Stimulated activated CD4-positive, alpha-beta T cell treated with anti-CD3 and anti-CD28 coated beads, Interleukin-15, amount 100 ng/mL, for 24 hours (primary cell): ENCODE results near the gene CNPY3.

Experiments used
- DNase-seq: peaks from one replicate; pipeline ENCODE4 v3.0.0-alpha.2; 2020

CNPY3 gene

DNA sequence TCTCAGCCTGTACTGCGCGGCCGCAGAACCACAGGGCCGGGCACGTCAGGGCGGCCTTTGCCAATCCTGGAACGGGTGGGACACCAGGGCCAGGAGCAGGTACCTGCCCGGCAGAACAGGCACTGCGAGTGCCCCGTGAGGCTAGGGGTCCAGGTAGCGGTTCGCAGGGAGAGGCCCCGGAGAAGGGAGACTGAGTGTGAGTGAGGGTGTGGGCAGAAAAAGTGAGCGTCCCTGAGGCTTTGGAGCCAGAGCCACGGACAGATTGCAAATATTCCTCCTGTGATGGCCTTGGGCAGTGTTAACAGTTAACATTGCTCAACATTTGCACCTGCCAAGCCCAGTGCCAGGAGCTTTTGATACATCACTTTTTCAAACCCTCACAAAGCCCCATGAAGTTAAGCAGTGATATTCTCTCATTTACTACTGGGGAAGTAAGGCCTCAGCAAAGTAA is 31.8 kb downstream of the CNPY3 start:
- DNase-seq = no peak

DNA sequence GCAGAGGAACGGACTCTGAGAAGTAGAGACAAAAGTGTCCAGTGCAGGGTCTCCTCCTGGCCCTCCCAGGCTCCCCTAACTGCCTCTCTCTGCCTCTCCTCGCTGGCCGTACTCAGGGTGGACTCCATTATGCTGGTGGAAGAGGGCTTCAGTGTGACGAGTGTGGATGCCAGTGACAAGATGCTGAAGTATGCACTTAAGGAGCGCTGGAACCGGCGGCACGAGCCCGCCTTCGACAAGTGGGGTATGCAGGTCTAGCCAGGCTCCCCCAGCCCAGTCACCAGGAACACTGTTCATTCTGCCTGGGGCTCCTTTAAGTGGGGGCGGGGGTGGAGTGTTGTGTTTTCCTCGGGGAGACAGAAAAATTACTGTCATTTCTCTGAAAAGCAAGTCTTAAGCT is 32.8 kb downstream of the CNPY3 start:
- DNase-seq = no peak

DNA sequence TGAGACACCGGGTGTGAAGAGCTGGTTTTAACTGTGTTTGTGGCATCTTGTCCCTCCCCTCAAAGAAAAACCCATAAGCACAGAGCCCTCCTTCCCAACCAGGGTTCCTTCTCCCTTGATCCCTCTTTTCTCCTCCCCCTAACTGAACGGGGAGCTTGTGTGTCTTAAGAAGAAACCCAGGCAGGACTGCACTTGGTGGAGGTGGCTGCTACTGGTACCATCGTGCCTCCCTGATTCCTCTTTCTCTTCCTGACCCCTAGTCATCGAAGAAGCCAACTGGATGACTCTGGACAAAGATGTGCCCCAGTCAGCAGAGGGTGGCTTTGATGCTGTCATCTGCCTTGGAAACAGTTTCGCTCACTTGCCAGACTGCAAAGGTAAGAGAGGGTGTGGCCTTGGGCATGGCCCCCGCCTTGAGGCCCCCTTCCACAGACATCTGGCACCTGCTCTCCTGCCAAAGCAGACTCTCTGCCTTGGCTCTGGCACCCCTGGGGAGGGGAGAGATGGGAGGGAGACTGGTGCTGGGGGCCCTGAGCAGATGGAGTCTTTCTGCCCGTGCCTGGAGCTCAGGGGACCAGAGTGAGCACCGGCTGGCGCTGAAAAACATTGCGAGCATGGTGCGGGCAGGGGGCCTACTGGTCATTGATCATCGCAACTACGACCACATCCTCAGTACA is 33.4 kb downstream of the CNPY3 start:
- DNase-seq = no peak

DNA sequence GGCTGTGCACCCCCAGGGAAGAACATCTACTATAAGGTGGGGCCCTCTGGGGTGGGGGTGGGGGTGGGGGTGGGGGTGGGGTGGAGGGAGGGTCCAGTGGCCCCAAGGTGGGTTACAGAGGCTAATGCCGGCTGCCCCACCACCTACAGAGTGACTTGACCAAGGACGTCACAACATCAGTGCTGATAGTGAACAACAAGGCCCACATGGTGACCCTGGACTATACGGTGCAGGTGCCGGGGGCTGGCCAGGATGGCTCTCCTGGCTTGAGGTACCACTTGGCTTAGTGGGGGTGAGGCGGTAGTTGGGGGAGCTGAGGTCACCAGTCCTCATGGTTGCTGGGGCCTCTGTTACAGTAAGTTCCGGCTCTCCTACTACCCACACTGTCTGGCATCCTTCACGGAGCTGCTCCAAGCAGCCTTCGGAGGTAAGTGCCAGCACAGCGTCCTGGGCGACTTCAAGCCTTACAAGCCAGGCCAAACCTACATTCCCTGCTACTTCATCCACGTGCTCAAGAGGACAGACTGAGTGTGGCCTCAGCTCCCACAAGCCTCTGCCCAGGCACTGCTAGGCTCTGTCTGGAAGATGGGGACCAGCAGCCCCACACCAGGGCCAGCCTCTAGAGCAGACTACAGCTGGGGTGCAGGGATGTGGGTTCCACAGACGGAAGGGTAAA is 34.0 kb downstream of the CNPY3 start:
- no peak for DNase-seq

DNA sequence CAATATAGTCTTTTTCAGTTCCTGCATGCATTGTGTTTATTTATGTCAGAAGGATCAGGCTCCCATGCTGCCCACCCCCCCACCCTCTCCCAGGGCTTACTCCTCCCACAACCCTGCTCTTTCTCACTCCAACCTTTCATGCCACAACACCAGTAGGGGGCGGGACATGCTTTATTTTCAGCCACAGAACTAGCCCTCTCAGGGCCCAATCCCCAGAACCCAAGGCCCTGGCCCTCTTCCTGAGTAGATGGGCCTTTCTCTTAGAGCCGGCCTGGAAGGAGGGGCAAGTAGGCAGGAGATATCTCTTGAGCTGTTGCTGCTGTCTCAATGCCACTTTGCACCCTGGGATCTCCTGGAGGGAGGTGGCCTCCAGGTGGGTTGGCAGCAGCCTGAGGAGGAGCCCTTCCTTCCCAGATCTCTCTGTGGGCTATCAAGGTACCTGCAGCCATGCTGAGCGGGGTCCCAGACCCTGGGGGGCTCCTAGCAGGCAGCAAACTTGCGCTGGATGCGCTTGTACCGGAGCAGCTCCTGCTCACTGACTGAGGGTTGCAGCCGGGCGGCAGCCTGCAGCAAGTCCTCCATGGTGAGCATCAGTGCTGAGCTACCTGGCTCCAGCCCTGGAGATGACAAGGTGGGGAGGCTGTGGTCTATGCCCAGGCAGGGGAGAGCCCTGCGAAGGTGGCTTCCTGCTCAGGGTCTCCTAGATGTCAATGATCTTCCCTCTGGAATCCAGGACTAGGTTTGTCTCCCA is 34.8 kb downstream of the CNPY3 start:
- peak; percentile 56 for DNase-seq

DNA sequence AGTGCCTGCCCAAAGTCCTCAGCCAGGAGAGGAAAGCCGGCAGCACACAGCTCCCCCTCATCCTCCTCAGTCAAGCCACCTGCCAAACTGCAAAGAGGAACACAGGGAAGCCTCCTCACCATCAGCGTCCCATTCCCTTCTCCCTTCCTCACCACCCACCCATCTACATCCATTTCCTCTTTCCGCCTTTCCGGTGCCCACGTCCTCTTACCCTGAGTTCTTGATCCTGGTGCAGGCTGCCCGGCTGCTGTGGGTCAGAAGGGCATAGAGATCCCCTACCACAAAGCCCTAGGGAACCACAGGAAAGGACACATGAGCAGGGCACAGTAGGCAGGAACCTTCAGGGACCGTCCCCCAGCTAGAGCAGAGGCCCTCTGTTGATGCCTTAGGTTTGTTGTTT is 37.3 kb downstream of the CNPY3 start:
- DNase-seq = no peak

DNA sequence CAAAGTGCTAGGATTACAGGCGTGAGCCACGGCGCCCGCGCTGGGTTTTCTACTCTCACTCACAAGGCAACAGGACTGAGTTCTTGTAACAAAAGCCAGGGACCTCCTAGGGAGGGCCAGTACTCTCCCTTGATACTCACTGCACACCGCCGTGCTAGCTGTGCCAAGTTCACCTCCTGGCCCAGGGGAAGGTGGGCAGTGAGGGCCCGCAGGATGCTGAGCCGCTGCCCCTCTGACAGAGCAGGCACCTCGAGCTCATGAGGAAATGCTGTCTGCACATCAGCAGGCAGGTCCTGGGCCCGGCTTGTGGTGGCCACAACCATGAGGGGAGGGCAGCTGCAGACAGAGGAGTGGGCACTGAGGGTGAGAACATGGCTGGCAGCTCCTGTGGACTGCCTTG is 37.9 kb downstream of the CNPY3 start:
- no peak for DNase-seq

DNA sequence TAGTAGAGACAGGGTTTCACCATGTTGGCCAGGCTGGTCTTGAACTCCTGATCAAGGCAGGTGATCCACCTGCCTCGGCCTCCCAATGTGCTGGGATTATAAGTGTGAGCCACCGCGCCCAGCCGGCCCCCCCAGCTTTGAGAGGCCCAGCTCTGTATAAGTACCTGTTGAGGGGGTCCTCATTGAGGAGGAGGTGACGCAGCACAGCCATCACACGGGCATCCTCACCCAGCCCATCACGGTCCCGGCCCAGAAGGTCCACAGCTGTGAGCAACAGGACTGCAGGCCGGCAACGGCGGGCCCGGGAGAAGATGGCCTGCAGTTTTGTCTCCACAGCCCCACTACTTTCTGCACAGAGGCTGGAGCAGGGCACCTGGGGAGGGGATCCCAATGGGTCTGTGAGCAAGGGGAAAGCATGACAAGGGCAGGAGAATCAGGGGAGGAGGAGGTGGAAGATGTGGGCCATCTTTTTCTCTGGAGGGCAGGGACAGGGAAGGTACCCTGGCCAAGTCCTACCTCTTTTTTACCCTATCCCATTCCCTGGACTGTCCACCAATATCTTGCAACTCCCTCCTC is 38.9 kb downstream of the CNPY3 start:
- DNase-seq = no peak

DNA sequence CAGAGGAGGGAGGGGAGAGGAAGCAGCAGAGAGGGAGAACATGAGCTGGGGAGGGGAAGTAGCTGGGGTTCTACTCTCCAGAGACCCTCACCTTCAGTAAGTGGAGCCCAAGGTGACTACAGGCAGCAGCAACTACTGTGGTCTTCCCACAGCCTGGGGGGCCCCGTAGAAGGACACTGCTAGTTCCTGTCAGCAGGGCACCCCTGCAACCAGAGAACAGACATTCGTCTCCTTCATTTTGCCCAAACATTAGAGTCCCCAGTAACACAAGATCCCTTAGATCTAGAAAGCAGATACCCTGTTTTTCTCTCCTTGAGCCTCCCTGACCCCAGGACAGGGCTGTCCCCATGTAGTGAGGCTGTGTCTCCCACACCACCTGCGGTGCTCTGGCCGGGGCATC is 39.5 kb downstream of the CNPY3 start:
- DNase-seq = no peak

DNA sequence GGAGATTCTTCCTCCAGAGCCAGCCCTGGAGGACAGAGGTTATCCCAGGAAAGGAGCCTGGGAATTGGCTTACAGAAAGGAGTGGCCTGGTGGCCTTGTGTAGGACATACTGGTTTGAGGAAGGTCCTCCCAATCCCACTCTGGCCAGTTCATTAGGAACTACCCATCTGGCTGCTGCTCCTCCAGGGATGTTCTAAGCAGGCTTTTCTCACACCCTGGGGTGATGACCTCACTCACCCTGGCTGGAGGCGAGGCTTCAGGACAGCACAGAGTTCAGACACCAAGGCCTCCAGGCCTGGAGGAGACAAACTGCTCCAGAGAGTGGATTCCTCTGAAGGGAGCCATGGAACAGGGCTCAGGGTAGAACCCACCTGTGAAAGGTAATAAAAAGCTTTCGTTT is 40.2 kb downstream of the CNPY3 start:
- DNase-seq = no peak

DNA sequence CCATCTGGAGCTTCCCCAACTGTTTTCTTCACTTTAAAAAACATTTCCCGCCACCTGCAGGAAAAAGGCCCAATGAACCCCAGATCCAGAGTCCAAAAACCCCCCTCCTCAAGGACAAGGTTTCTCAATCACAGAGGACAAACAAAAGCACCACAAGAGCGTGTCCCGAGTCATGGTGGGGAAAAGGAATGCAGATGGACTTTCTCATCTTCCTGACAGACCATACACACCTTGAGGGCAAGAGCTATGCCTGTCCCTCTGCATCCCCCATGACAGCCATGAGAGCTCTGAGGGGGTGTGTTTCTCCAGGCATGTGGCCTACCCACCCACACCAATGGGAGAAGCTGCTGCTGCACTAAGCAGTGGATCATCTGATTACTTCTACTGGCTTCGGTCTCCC is 40.7 kb downstream of the CNPY3 start:
- no peak for DNase-seq

DNA sequence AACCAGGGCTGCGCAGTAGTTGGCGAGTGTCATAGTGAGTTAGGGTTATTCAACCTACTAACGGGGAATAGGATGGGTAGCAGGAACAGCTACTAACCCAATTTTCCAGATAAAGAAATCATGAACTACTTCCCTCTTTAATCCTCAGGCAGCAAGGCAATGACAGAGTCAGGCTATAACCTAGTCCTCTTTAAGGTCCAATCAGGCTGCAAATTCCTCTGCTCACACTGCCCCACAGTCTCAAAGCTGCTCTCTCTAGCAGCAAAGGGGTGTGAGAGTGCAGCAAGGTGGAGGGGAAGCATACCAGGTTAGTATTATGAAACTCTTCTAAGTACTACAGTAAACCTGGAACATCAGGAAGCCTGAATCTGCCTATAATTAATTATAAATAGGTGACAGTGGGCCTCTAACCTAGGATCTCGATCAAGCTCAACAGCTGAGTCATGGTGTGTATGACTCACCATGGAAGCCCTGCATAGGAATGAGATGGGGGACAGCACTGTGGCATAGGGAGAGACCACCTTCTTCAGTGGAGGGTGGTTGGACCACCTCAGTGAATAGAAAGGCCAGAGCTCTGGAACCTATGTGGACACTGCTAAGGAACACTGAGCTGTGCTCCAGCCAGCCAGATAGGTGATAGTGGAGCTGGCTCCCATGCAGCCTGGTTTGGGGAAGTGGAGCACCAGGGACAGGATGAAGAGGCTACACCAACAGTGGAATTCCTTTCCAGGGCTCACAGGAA is 41.8 kb downstream of the CNPY3 start:
- peak; percentile 41 for DNase-seq

DNA sequence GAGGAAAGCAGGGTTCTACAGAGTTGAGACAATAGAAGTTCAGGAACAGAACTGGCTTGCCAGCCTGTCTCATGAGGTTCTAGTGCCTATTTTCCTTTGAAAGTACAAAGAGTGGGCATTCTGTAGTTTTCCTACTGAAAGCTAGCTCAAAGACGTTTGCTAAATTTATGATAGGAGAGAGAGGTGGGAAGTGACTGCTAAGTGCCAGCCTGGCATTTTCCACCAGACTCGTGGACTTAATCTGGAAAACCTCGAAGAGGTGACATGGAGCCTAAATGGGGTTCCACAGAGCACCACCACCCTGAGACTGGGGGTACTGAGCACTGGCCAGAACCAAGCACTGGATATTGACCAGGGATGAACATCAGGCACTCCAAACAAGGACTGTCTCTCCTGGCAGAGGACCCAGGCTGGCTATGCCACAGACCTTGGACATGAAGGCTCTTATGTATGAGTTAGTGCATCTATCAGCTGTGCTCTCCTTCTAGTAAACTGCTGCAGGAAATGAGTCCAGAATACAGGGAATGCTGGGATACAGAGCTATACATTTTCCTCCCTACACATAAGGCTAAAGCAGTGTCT is 42.6 kb downstream of the CNPY3 start:
- no peak for DNase-seq

DNA sequence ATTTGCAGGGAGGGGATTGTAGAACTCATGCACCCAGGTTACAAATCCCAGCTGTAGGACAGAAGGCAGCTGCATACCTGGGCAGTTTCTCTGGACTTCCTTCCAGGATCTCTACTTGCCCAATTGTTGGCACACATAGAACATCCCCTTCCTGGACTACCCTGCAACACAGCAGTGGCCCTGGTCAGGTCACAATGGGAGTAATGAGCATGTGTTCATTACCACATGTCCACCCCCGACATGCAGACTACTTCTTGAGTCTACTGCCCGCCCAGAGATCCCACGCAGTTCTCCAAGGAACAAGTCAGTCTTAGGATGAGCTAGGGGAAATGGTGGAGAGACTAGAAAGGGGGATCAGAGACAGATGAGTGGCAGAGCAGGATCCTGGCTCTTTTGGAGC is 44.6 kb downstream of the CNPY3 start:
- no peak for DNase-seq

DNA sequence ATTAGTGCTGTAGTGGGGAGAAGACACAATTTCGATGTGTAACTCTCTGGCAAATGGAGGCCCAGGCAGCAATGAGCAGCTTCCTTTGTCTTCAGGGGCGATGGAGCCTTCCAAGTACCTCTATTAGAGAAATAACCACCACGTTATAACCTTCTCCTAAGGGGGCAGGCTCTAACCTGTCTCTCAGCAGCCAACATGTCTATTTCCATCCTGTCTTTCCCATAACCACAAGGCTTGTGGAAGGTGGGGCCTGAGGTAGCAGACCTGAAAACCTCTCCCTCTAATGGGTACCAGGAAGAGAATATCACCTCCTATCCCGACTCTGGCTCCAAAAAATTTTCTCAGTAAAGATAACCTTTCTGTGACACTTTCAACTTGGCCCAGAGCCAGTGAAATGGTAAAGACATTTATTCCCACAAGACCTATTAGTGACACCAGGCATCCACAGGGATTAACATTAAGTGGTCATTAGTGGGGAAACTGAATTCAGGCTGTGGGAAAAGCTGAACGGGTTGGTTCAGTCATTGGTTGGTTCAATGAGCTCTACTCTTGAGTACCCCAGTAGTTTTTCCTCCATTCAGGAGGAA is 45.7 kb downstream of the CNPY3 start:
- peak; percentile 15 for DNase-seq

DNA sequence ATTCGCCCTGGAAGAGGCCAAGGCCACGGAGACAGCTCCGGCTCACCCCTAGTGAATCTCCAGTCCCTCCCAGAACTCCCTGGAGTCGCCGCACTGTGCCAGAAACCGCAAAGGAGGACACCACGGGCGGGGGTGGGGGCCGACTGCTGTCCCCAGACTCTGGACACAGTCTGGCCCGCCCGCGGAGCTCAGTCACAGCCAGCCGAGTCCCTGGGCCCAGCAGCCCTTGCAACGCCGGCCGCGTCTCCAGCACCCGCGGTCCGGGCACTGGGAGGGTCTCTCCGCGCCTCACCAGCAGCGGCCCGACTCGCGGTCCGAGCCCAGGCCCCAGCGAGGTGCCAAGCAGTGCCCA is 49.2 kb downstream of the CNPY3 start:
- DNase-seq = peak; percentile 46

DNA sequence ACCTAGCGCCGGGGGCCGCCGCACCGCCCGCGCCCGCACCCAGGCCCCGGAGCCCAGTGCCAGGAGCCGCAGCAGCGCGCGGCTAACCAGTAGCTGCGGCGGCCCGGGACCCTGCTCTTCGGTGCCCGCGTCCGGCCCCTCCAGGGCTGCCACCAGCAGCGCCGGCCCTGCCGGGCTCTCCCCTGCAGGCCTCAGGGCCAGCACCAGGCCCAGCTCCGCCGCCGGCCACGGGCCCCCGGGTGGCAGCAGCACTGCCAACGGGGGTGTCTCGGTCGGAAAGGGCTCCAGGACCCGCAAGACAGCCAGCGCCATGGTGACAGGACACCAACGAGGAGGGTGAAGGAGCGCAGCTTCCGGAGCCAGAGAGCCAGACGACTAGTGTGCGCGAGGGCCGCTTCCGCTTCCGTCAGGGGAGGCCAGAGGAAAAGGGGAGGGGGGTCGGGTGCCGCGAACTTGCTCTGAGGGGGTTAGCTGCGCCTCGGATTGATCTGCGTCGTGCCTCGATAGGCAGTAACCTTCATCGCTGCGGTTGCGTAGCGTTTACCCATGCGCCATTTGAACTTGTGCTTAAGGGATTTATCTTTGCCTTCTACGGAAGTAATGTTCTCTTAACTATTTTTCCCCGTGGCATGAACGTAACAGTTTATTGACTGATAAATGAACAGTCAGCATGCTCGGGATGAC is 49.7 kb downstream of the CNPY3 start, which contains the start of gene PEX6:
PEX6 (minus strand) TSS at position 343 of the 684 bp plus-strand sequence; CDS start at position 312, 31 bp downstream.
- peak; percentile 96 for DNase-seq

DNA sequence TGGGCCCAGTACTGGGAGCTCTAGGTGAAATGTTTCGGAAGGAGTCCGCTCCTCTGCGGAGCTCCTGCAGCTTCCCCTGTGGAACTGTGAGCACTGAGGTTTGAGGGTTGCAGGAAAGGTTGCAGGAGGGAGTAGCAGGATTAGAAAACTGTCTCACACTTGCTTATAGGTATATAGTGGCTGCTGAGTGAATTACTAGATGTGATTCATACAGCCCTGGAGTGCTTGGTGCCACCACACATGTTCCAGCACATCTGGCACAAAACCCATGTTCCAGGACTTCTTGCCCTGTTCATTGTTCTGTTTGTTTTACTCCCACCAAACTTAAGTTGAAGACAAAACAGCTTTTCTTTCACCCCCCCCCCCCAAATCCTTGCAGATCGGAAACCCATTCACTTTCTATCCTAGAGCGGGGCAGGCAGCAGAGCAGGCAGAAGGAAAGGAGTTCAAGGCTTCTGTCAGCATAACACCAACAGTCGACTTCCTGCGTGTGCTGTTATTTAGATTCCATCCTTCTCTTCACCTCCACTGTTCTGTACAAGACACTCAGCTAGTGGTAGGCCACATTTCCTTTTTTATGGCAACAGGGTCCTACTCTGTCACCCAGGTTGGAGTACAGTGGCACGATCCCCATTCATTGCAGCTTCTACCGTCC is 50.4 kb downstream of the CNPY3 start:
- DNase-seq = no peak

DNA sequence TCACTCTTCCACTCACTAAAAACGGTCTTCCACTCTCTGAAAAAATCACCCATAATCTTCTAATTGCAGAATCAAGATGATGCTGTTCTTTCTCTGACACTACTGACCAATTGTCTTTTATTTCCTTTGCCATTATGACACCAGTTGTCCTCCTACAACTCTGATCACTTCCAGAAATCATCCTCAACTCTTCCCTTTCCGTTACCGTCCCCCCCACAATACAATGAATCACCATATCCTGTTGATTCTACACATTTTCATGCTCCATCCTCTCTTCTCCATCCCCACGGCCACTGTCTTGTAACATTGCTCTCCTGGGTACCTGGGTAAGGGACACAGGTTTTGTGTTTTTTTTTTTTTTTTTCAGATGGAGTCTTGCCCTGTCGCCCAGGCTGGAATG is 52.6 kb downstream of the CNPY3 start:
- no peak for DNase-seq

DNA sequence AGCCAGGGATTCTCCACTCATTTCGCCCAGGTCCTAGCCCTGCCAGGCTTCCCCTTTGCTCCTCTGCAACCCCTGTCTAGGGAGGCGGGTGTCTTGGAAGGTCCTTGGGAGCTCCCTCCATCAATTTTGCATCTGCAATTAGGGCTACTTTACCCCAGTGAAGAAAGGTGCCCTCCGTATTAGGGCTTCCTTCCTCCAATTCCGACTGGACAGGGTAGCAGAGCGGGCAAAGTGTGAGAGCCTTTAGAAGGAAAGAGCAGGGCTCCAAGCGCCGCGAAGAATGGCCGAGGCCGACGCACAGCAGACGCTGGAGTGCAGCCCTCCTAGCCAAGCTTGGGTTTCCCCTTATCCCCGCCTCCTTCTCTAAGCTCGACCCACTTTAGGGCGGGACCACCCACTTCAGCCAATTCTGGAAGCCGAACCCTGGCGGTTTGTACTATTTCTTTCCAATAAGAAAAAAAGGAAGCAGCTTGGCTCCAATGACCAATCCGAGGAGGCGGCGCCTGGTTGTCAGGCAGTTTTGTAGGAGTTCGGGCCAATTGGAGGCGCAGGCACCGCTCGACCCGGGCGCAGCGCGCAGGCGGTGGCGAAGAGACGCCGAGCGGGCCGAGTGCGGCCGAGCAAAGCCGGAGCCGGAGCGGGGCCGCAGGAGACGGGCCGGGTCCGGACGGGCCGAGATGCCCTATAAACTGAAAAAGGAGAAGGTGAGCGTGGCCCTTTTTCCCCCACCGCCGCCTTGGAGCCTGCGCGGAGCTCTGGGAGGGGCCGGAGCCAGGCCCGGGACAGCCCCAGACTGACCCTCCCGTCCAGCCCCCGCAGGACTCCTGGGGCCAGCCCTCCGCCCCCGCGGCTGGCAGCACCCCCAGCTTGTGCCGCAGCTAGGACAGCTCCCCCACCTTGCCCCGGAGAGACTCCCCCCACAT is 55.0 kb downstream of the CNPY3 start, which contains the start of gene PPP2R5D:
PPP2R5D (plus strand) TSS at position 570 of the 923 bp plus-strand sequence; CDS start at position 678, 108 bp downstream.
- peak; percentile 98 for DNase-seq
